ENCODE measurements around the gene CCDC59. TPM values are rescaled to one million over a fixed set of nuclear protein-coding genes. Genes with fewer than 3 reads are reported as not detected.

Gene CCDC59
- total and polyA plus RNA-seq, 9 of the 15 experiments (the other 6 are each of a cell fraction or from before 2014, with no cell fraction given) = 34.0 to 186 (median 119) TPM

DNA sequence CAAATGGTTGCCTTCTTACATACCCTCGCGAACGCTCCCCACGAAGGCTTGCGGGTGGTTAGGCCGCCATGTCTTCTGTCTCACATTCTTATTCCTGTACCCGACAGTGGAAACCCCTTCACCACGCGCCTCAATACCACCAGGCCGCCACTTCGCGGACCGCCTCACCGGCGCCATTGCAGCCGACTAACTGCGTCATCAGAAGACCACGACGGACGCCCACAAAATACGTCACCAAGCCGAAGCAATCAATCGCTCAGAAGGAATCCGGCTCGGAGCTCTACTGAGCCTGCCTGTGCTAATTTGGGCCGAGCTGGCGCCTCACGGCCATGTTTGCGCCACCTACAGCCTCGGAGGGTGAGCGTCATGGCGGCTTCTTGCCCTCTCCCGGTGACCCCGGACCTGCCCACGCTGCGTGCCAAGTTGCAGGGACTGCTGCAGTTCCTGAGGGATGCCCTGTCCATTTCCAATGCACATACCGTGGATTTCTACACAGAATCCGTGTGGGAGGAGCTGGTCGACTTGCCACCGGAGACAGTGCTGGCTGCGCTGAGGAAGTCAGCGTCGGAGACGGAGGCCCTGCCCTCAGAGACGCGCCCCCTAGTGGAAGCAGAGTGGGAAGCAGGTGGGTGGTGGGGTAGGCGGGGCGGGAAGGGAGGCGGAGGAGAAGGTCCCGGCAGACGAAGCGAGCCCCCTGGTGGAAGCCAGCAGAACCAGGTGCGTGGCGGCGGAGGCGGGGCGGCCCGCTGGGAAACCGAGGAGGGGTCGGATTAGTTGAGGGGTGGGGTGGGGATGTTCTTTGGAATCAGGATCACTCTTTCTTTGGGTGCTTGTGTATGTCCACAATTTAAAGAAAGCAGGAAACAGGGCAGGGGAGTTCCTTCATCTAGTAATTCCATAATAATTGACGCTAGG lies at the start of gene CCDC59, which contains the start of gene METTL25 (continued):
- TF ChIP-seq, protein P1, sequence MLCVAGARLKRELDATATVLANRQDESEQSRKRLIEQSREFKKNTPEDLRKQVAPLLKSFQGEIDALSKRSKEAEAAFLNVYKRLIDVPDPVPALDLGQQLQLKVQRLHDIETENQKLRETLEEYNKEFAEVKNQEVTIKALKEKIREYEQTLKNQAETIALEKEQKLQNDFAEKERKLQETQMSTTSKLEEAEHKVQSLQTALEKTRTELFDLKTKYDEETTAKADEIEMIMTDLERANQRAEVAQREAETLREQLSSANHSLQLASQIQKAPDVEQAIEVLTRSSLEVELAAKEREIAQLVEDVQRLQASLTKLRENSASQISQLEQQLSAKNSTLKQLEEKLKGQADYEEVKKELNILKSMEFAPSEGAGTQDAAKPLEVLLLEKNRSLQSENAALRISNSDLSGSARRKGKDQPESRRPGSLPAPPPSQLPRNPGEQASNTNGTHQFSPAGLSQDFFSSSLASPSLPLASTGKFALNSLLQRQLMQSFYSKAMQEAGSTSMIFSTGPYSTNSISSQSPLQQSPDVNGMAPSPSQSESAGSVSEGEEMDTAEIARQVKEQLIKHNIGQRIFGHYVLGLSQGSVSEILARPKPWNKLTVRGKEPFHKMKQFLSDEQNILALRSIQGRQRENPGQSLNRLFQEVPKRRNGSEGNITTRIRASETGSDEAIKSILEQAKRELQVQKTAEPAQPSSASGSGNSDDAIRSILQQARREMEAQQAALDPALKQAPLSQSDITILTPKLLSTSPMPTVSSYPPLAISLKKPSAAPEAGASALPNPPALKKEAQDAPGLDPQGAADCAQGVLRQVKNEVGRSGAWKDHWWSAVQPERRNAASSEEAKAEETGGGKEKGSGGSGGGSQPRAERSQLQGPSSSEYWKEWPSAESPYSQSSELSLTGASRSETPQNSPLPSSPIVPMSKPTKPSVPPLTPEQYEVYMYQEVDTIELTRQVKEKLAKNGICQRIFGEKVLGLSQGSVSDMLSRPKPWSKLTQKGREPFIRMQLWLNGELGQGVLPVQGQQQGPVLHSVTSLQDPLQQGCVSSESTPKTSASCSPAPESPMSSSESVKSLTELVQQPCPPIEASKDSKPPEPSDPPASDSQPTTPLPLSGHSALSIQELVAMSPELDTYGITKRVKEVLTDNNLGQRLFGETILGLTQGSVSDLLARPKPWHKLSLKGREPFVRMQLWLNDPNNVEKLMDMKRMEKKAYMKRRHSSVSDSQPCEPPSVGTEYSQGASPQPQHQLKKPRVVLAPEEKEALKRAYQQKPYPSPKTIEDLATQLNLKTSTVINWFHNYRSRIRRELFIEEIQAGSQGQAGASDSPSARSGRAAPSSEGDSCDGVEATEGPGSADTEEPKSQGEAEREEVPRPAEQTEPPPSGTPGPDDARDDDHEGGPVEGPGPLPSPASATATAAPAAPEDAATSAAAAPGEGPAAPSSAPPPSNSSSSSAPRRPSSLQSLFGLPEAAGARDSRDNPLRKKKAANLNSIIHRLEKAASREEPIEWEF (CRISPR knock-in tag; IDR thresholded peaks at IDR 0.05) = no peak
- TF ChIP-seq, protein P2, sequence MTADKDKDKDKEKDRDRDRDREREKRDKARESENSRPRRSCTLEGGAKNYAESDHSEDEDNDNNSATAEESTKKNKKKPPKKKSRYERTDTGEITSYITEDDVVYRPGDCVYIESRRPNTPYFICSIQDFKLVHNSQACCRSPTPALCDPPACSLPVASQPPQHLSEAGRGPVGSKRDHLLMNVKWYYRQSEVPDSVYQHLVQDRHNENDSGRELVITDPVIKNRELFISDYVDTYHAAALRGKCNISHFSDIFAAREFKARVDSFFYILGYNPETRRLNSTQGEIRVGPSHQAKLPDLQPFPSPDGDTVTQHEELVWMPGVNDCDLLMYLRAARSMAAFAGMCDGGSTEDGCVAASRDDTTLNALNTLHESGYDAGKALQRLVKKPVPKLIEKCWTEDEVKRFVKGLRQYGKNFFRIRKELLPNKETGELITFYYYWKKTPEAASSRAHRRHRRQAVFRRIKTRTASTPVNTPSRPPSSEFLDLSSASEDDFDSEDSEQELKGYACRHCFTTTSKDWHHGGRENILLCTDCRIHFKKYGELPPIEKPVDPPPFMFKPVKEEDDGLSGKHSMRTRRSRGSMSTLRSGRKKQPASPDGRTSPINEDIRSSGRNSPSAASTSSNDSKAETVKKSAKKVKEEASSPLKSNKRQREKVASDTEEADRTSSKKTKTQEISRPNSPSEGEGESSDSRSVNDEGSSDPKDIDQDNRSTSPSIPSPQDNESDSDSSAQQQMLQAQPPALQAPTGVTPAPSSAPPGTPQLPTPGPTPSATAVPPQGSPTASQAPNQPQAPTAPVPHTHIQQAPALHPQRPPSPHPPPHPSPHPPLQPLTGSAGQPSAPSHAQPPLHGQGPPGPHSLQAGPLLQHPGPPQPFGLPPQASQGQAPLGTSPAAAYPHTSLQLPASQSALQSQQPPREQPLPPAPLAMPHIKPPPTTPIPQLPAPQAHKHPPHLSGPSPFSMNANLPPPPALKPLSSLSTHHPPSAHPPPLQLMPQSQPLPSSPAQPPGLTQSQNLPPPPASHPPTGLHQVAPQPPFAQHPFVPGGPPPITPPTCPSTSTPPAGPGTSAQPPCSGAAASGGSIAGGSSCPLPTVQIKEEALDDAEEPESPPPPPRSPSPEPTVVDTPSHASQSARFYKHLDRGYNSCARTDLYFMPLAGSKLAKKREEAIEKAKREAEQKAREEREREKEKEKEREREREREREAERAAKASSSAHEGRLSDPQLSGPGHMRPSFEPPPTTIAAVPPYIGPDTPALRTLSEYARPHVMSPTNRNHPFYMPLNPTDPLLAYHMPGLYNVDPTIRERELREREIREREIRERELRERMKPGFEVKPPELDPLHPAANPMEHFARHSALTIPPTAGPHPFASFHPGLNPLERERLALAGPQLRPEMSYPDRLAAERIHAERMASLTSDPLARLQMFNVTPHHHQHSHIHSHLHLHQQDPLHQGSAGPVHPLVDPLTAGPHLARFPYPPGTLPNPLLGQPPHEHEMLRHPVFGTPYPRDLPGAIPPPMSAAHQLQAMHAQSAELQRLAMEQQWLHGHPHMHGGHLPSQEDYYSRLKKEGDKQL (CRISPR knock-in tag; IDR thresholded peaks at IDR 0.05; ENCODE audit: borderline replicate concordance) = no peak
- TF ChIP-seq JUND (IDR thresholded peaks at IDR 0.05; ENCODE audit: borderline replicate concordance, low read depth, low read length) (peak; percentile 80), JUND (tag; IDR thresholded peaks at IDR 0.05; ENCODE audit: borderline replicate concordance, low read depth, low read length) (no peak; the same call in 1 of the 3 replicates), PRMT5 (CRISPR knock-in tag; IDR thresholded peaks at IDR 0.05) (no peak), ZNF699 (CRISPR knock-in tag; IDR thresholded peaks at IDR 0.05; ENCODE audit: insufficient replicate concordance) (no peak), PHF20 (IDR thresholded peaks at IDR 0.05; ENCODE audit: partially characterized antibody) (peak; percentile 99), HDAC3 (IDR thresholded peaks at IDR 0.05; ENCODE audit: borderline replicate concordance, partially characterized antibody) (peak; percentile 55), ZNF561 (CRISPR knock-in tag; conservative IDR thresholded peaks at IDR 0.05) (no peak)
- TF ChIP-seq, protein P3, sequence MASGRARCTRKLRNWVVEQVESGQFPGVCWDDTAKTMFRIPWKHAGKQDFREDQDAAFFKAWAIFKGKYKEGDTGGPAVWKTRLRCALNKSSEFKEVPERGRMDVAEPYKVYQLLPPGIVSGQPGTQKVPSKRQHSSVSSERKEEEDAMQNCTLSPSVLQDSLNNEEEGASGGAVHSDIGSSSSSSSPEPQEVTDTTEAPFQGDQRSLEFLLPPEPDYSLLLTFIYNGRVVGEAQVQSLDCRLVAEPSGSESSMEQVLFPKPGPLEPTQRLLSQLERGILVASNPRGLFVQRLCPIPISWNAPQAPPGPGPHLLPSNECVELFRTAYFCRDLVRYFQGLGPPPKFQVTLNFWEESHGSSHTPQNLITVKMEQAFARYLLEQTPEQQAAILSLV (tag; IDR thresholded peaks at IDR 0.05) = no peak
- TF ChIP-seq, protein P4, sequence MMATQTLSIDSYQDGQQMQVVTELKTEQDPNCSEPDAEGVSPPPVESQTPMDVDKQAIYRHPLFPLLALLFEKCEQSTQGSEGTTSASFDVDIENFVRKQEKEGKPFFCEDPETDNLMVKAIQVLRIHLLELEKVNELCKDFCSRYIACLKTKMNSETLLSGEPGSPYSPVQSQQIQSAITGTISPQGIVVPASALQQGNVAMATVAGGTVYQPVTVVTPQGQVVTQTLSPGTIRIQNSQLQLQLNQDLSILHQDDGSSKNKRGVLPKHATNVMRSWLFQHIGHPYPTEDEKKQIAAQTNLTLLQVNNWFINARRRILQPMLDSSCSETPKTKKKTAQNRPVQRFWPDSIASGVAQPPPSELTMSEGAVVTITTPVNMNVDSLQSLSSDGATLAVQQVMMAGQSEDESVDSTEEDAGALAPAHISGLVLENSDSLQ (IDR thresholded peaks at IDR 0.05) = peak; percentile 45
